Activated T-cell treated with anti-CD3 and anti-CD28 coated beads, Interleukin-2, amount 50 U/mL, for 4 hours (primary cell): ENCODE measurements around the gene DMRTC2. TPM values are rescaled to one million over a fixed set of nuclear protein-coding genes. Genes with fewer than 3 reads are reported as not detected.
A peak's percentile ranks its signal among the peaks of the same experiment; 100 is the strongest.

Experiments
- ATAC-seq, 2 donors: fragments of 200-7000 bp; cut with Tn5 transposase; one replicate each; pipeline ENCODE4 v1.10.0; 2021
- DNase-seq: peaks from one replicate; pipeline ENCODE4 v3.0.0-alpha.2; 2020
- H3K27me3 Mint-ChIP-seq: one replicate; pipeline ENCODE4 v1.8.0; 2021; ENCODE audit warnings: low read depth, mixed read lengths
- H3K36me3 Mint-ChIP-seq: one replicate; pipeline ENCODE4 v1.8.0; 2022; ENCODE audit warnings: mixed read lengths; ENCODE audit not compliant: insufficient read depth
- H3K4me1 Mint-ChIP-seq: one replicate; pipeline ENCODE4 v1.8.0; 2021; ENCODE audit warnings: low read depth, mixed read lengths
- H3K4me3 Mint-ChIP-seq: one replicate; pipeline ENCODE4 v1.8.0; 2021; ENCODE audit warnings: mild to moderate bottlenecking, moderate library complexity, mixed read lengths
- H3K9me3 Mint-ChIP-seq: one replicate; pipeline ENCODE4 v1.8.0; 2021; ENCODE audit warnings: mixed read lengths
- total RNA-seq, 3 donors: library from RNA; stranded (reverse); gene quantifications; one replicate each; pipeline ENCODE4 v1.2.1, GENCODE V29; 2021

DMRTC2 gene
- total RNA-seq, 3 donors from 2014 or later, result not detected

- no peaks in the 10 kb centered on the region for H3K27me3 Mint-ChIP-seq
- H3K4me3 Mint-ChIP-seq, result peak overlapping the region; percentile 99
- peaks cover 63% of the 10 kb centered on the region for H3K4me1 Mint-ChIP-seq
- peak; percentile 83 for DNase-seq
- H3K36me3 Mint-ChIP-seq, result peaks cover 10% of the 10 kb centered on the region
- peak; percentile 70 to 71 for ATAC-seq
- H3K9me3 Mint-ChIP-seq, result no peaks in the 10 kb centered on the region
Measured at GRCh38 chr19:41883821-41884733, 39.2 kb downstream of the DMRTC2 start.

DNA sequence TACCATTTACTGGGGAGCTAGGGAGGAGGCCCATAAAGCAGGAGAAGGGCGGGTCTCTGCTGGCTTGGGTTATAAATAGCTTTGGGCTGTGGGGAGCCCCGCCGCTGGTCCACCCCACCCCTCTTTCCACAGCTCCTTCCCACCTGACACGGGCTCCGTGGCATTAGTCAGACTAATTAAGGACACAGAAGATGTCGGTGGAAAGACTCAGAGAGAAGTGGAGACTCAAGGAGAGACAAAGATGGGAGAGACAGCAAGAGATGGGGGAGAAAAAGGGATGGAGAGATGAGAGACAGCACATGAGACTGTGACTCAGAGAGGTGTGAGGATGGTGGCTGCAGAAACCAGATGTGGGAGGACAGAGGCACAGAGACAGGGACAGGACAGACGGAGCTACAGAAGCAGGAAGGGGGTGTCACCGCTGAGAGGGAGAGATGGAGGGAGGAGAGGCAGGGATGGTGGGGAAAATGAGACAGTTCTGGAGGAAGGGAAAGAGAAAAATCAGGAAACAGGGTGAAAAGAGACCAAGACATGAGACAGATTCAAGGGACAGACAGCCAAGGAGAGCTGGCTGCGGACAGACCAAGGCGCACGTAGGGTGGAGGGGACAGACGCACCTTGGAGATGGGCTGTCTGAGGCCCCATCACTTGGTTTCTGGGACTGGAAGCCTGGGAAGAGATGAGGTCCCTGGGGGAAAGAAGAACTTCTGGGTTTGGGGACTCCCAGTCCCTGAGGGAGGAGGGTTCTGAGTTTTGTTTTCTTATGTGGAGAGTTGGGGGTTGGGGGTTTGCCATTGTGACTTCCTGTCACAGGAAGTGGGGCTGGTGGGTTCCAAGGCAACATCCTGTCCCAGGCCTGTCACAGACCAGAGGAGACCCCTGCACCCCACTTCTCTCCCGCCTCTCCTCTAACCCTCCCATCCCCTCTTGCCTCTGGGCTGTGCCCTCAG lies 42.2 kb downstream of the DMRTC2 start:
- Mint-ChIP-seq H3K4me1 (peaks cover 67% of the 10 kb centered on the region), H3K36me3 (peaks cover 22% of the 10 kb centered on the region)
- peak; percentile 50 for DNase-seq

GRCh38 chr19:41887711-41888382 lies 43.0 kb downstream of the DMRTC2 start:
- Mint-ChIP-seq H3K27me3 (no peaks in the 10 kb centered on the region), H3K4me3 (peak overlapping the region; percentile 99), H3K9me3 (no peaks in the 10 kb centered on the region), H3K36me3 (peaks cover 23% of the 10 kb centered on the region), H3K4me1 (peaks cover 68% of the 10 kb centered on the region)
- DNase-seq (peak; percentile 89), ATAC-seq (peak; percentile 59 to 63)

More for the DNA sequence above, 42.2 kb downstream of the DMRTC2 start:
- Mint-ChIP-seq H3K9me3 (no peaks in the 10 kb centered on the region), H3K4me3 (peak overlapping the region; percentile 99), H3K27me3 (no peaks in the 10 kb centered on the region)
- peak; percentile 44 to 49 for ATAC-seq

DNA sequence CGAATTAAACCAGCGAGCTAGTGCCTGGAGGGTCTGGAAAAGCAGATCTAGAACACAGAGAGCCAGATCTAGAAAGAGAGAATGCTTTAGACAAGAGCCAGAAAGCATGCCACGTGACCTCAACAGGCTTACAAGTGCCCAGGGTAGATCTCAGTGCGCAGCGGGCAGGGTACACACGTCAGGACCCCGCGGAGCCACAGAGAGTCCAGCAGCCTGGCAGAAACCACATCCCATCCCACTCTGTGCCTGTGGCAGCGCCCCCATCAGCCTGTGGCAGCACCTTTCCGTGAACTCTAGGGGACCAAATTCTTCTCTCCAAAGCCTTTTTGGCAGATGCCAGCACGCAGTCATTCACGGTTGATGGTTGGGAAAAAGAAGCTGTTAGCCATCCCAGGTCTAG lies 44.1 kb downstream of the DMRTC2 start:
- Mint-ChIP-seq H3K36me3 (peaks cover 25% of the 10 kb centered on the region), H3K4me3 (peak overlapping the region; percentile 99), H3K9me3 (no peaks in the 10 kb centered on the region), H3K4me1 (peaks cover 71% of the 10 kb centered on the region), H3K27me3 (no peaks in the 10 kb centered on the region)
- no peak for ATAC-seq
- DNase-seq, result no peak

- H3K4me1 Mint-ChIP-seq, result peaks cover 75% of the 10 kb centered on the region
- no peak for DNase-seq
- peak overlapping the region; percentile 99 for H3K4me3 Mint-ChIP-seq
- peaks cover 25% of the 10 kb centered on the region for H3K36me3 Mint-ChIP-seq
- no peaks in the 10 kb centered on the region for H3K27me3 Mint-ChIP-seq
- no peak for ATAC-seq
- H3K9me3 Mint-ChIP-seq, result no peaks in the 10 kb centered on the region
Measured at GRCh38 chr19:41889896-41890295, 45.1 kb downstream of the DMRTC2 start.

DNA sequence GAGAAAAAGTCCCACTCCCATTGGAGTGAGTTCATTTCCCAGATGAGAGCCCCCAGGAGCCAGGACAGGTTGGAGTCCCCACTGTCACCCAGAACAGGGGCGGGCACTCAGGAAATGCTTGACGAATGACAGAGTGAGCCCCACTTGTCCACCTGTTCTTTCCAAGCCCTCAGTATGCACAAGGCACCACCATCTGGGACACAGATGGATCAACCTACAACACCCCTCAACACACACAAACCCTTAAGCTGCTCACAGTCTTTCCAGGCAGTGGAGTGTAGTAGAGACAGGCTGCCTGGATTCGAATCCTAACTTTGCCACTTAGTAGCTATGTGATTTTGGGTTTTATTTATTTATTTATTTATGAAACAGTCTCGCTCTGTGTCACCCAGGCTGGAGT lies 46.1 kb downstream of the DMRTC2 start:
- Mint-ChIP-seq H3K36me3 (peaks cover 31% of the 10 kb centered on the region), H3K4me1 (peaks cover 74% of the 10 kb centered on the region), H3K27me3 (no peaks in the 10 kb centered on the region), H3K9me3 (no peaks in the 10 kb centered on the region), H3K4me3 (no peak overlapping the region)
- no peak for ATAC-seq
- no peak for DNase-seq

DNA sequence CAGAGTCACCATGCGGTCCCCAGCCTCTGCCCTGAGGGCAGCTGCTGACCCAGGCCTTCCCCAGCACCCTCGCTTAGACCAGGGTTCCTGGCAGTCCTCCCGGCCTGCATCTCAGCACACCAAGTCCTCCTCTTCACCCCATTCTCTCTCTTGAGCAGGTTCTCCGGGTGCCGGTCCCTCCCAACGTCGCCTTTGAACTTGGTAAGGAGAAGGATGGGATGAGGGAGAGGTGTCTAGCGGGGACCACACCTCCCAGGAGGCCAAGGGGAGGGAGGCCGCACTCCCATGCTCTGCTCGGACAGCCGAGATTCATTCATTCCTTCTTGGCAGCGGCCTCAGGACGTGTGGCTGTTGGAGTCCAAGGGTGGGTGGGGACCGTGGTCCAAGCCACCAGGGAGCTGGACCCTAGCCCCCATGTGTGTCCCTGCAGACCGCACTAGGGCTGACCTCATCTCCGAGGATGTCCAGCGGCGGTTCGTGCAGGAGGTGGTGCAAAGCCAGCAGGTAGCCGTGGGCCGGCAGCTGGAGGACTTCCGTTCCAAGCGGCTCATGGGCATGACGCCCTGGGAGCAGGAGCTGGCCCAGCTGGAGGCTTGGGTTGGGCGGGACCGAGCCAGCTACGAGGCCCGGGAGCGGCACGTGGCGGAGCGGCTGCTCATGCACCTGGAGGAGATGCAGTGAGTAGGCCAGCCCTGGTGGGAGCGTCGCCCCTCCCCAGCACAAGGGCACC lies 47.5 kb downstream of the DMRTC2 start:
- Mint-ChIP-seq H3K4me3 (no peak overlapping the region), H3K36me3 (peaks cover 27% of the 10 kb centered on the region), H3K4me1 (peaks cover 65% of the 10 kb centered on the region), H3K9me3 (no peaks in the 10 kb centered on the region), H3K27me3 (no peaks in the 10 kb centered on the region)
- no peak for DNase-seq
- ATAC-seq, result no peak

- ATAC-seq (peak in 1 of 2 donors; percentile 47), DNase-seq (no peak)
- Mint-ChIP-seq H3K27me3 (no peaks in the 10 kb centered on the region), H3K4me1 (peaks cover 64% of the 10 kb centered on the region), H3K9me3 (no peaks in the 10 kb centered on the region), H3K4me3 (no peak overlapping the region), H3K36me3 (peaks cover 31% of the 10 kb centered on the region)
Measured at GRCh38 chr19:41893899-41894298, 49.1 kb downstream of the DMRTC2 start.

- H3K36me3 Mint-ChIP-seq, result peaks cover 32% of the 10 kb centered on the region
Measured at GRCh38 chr19:41894350-41894749, 49.5 kb downstream of the DMRTC2 start.

DNA sequence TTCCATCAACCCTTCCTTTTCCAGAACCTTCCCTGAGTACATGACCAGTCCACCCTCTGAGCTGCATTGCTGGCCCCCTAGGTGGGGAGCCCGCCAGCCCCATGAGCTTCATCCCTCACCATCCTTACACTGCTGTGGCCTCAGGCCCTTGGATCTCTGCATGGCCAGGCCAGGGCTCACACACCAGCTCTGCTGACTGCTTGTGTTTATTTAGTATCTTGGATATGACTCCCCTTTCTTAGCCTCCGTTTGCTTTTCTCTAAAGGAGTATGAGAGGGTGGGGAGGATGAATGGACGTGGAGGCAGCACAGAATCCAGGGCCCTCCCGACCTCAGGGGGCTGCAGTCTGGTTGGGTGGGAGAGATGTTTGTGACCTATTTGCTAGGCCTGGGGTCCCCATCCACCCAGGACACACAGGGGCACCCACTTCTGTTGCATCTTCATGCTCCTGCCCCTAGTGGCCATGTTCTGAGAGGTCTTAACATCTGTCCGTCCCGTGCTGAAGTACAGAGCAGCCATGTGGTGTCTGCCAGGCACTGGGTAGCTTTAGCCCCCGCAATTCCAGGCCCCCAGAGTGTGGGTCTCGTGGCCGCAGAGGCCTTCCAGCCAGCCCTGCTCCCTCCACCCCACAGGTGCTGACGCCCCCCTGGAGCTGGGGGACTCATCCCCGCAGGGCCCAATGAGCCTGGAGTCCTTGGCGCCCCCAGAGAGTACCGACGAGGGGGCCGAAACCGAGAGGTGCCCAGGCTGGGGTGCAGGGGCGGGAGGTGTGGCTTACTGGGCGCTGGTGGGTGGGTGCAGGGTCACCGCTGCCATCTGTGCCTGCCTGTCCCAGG lies 51.1 kb downstream of the DMRTC2 start:
- Mint-ChIP-seq H3K9me3 (no peaks in the 10 kb centered on the region), H3K4me1 (peaks cover 58% of the 10 kb centered on the region), H3K36me3 (peaks cover 33% of the 10 kb centered on the region), H3K27me3 (no peaks in the 10 kb centered on the region), H3K4me3 (no peak overlapping the region)
- DNase-seq (no peak), ATAC-seq (peak; percentile 65 to 69)

More at GRCh38 chr19:41894350-41894749, 49.5 kb downstream of the DMRTC2 start:
- Mint-ChIP-seq H3K9me3 (no peaks in the 10 kb centered on the region), H3K4me3 (no peak overlapping the region), H3K4me1 (peaks cover 63% of the 10 kb centered on the region), H3K27me3 (no peaks in the 10 kb centered on the region)
- no peak for DNase-seq
- no peak for ATAC-seq

- Mint-ChIP-seq H3K4me3 (no peak overlapping the region), H3K27me3 (no peaks in the 10 kb centered on the region), H3K36me3 (peaks cover 32% of the 10 kb centered on the region), H3K9me3 (no peaks in the 10 kb centered on the region), H3K4me1 (peaks cover 54% of the 10 kb centered on the region)
- no peak for ATAC-seq
- DNase-seq, result no peak
Measured at GRCh38 chr19:41896581-41896942, 51.7 kb downstream of the DMRTC2 start.

DNA sequence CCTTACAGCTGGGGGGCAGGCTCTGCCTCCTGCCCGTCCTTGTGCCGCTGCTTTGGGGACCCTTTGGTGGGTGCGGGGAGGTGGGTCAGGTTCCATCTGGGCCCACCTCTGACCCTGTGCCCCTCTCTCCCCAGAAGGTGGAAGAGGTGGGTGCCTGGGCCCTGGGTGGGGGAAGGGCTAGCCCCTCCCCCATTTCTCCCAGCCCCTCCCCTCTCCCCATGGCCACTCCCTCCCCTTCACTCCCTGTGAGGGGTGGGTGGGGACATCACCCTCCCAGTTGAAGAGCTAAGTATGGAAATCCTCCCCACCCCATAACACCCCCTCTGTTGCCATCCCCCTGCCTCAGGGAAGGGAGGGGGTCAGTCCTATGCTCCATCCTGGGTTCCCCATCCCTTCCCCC lies 52.3 kb downstream of the DMRTC2 start:
- H3K27me3 Mint-ChIP-seq, result no peaks in the 10 kb centered on the region
- ATAC-seq (no peak), DNase-seq (no peak)
- H3K36me3 Mint-ChIP-seq, result peaks cover 36% of the 10 kb centered on the region
- H3K9me3 Mint-ChIP-seq, result no peaks in the 10 kb centered on the region
- H3K4me3 Mint-ChIP-seq, result no peak overlapping the region
- H3K4me1 Mint-ChIP-seq, result peaks cover 48% of the 10 kb centered on the region

- no peak for ATAC-seq
- peaks cover 43% of the 10 kb centered on the region for H3K4me1 Mint-ChIP-seq
- DNase-seq, result no peak
- no peaks in the 10 kb centered on the region for H3K9me3 Mint-ChIP-seq
- peaks cover 37% of the 10 kb centered on the region for H3K36me3 Mint-ChIP-seq
- no peaks in the 10 kb centered on the region for H3K27me3 Mint-ChIP-seq
- no peak overlapping the region for H3K4me3 Mint-ChIP-seq
Measured at GRCh38 chr19:41897820-41898219, 53.0 kb downstream of the DMRTC2 start.
